ENCODE data around the gene RASA3. TPM values are rescaled to one million over a fixed set of nuclear protein-coding genes. Genes with fewer than 3 reads are reported as not detected.

The RASA3 gene
- total RNA-seq, 1 experiment from 2014 or later, result 0.56 TPM

DNA sequence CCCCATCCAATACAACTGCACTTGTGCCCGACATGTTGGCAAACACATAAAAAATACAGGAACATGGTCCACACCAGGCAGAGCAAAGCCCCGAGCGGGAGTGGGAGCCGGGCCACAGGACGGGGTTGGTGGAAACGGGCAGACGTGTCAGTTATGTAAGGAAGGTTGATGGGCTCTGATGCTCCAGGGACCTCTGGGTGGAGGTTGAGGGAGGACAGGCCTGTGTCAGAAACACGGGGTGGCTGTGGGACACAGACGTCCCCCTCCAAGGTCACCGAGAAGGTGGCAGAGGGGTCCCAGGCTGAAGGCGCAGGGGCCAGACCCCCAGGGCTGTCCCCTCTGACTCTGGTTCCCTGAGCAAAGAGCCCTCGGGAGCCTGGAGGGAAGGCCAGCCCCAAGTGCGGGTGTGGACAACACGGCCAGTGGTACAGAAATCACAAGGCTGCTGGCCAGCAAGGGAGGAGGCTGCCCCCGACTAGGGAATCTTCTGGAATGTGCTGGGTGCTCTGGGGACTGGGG lies 127.2 kb downstream of the RASA3 start:
- no peaks in the 10 kb centered on the region for H4K20me1 ChIP-seq (ENCODE audit: insufficient read depth, low read depth, low read length)
- no peak for DNase-seq
- H3K4me3 ChIP-seq (ENCODE audit: low read length), result no peak overlapping the region
- H3K27ac ChIP-seq (ENCODE audit: low read length), result no peak overlapping the region
- no peaks in the 10 kb centered on the region for H3K36me3 ChIP-seq (ENCODE audit: insufficient read depth, low read length)
- no peaks in the 10 kb centered on the region for H3K79me2 ChIP-seq (ENCODE audit: low read length)
- no peak overlapping the region for H2AFZ ChIP-seq (ENCODE audit: low read length)
- no peaks in the 10 kb centered on the region for H3K27me3 ChIP-seq (ENCODE audit: low read length)
- no peaks in the 10 kb centered on the region for H3K9me3 ChIP-seq (ENCODE audit: low read length)
- no peaks in the 10 kb centered on the region for H3K4me1 ChIP-seq (ENCODE audit: low read length)
- H3K9ac ChIP-seq (ENCODE audit: low read length), result no peak overlapping the region
- H3K4me2 ChIP-seq (ENCODE audit: low read depth, low read length, poor library complexity, severe bottlenecking), result no peak overlapping the region
- H3K9me2 ChIP-seq (replicated peaks; ENCODE audit: insufficient read depth, low read length), result no peaks in the 10 kb centered on the region

DNA sequence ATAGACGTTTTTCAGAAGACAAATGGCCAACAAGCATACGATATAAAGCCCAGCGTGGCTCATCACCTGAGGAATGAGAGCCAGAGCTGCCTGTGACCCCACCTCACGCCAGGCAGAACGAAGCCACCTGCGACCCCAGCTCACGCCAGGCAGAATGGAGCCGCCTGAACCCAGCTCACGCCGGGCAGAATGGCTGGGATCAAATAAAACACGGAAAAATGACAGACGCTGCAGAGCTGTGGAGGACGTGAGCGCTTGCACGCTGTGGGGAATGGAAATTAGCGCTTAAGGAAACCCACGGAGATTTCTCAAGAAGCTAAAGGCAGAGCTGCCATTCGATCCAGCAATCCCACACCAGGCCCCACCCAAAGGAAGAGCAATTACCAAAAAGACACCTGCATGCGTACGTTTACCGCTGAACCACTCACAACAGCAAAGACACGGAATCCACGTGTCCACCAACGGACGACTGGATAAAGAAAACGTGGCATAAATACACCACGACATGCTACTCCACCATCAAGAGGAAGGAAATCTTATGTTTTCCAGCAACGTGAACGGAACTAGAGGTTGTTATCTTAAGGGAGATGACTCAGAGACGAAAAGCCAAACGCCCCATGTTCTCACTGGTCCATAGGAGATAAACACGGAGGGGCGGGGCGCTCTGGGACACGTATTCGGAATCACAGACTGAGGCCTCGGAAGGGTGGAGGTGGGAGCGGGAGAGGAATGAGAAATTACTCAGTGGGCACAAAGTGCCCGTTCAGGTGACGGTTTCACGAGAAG lies 127.8 kb downstream of the RASA3 start:
- no peak overlapping the region for H3K27ac ChIP-seq (ENCODE audit: low read length)
- no peaks in the 10 kb centered on the region for H3K79me2 ChIP-seq (ENCODE audit: low read length)
- no peaks in the 10 kb centered on the region for H3K27me3 ChIP-seq (ENCODE audit: low read length)
- no peak overlapping the region for H3K9ac ChIP-seq (ENCODE audit: low read length)
- no peak overlapping the region for H2AFZ ChIP-seq (ENCODE audit: low read length)
- H3K4me3 ChIP-seq (ENCODE audit: low read length), result no peak overlapping the region
- no peaks in the 10 kb centered on the region for H4K20me1 ChIP-seq (ENCODE audit: insufficient read depth, low read depth, low read length)
- no peaks in the 10 kb centered on the region for H3K9me3 ChIP-seq (ENCODE audit: low read length)
- H3K4me2 ChIP-seq (ENCODE audit: low read depth, low read length, poor library complexity, severe bottlenecking), result no peak overlapping the region
- no peak for DNase-seq
- H3K9me2 ChIP-seq (replicated peaks; ENCODE audit: insufficient read depth, low read length), result no peaks in the 10 kb centered on the region
- H3K4me1 ChIP-seq (ENCODE audit: low read length), result no peaks in the 10 kb centered on the region
- H3K36me3 ChIP-seq (ENCODE audit: insufficient read depth, low read length), result no peaks in the 10 kb centered on the region

DNA sequence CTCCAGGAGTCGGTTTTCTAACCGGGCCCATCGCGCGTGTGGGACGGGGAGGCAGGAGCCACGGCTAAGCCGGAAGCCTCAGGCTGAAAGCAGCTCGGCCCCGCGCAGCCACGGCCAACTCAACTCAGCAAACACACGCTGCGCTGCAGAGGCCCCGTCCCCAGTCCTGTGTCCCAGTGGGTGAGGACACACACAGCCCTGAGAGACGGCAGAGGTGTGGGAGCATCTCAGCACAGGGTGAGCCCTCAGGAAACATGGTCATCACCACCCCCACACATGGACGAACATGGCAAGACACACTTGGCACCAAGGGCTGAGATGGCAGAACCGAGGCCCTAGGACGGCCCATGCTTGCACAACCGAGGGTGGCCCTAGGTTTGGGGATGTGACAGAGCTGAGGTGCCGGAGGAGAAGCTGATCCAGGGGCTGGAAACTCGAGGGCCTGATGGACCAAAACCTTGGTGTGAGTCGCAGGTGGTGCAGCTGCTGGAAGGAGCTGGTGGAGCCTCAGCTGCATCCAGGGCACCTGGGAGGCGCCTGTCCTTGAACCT lies 129.6 kb downstream of the RASA3 start:
- Histone ChIP-seq H3K9me3 (ENCODE audit: low read length) (no peaks in the 10 kb centered on the region), H3K4me2 (ENCODE audit: low read depth, low read length, poor library complexity, severe bottlenecking) (no peak overlapping the region), H2AFZ (ENCODE audit: low read length) (no peak overlapping the region), H3K79me2 (ENCODE audit: low read length) (no peaks in the 10 kb centered on the region), H4K20me1 (ENCODE audit: insufficient read depth, low read depth, low read length) (no peaks in the 10 kb centered on the region), H3K9me2 (replicated peaks; ENCODE audit: insufficient read depth, low read length) (no peaks in the 10 kb centered on the region), H3K27me3 (ENCODE audit: low read length) (no peaks in the 10 kb centered on the region), H3K27ac (ENCODE audit: low read length) (no peak overlapping the region), H3K9ac (ENCODE audit: low read length) (no peak overlapping the region), H3K36me3 (ENCODE audit: insufficient read depth, low read length) (no peaks in the 10 kb centered on the region), H3K4me3 (ENCODE audit: low read length) (no peak overlapping the region), H3K4me1 (ENCODE audit: low read length) (no peaks in the 10 kb centered on the region)
- DNase-seq, result no peak

DNA sequence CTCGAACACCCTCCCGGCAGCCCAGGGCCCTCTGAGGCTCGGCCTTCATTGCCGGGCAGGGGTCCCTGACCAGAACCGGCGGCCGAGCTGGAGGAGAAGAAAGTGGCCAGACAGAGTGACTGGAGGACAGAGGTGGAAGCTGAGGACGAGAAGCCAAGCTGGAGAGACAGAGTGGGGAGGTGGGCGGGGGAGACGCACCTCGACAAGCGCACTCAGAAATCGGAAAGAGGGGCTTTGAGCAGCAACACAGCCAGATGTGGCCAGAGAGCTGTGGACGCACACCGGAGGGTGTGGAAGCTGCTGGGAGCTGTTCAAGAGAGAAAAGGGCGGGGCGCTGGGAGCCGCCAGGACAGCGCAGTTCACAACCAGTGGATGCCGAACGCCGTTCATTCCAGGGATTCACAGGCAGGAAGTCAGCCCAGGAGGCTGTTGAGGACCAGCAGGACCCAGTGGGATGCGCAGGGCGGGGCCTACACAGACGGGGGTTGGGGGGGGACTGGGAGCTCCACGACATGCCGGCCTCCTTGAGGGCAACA lies 130.3 kb downstream of the RASA3 start:
- no peak for DNase-seq
- Histone ChIP-seq H3K4me2 (ENCODE audit: low read depth, low read length, poor library complexity, severe bottlenecking) (no peak overlapping the region), H3K9me2 (replicated peaks; ENCODE audit: insufficient read depth, low read length) (no peaks in the 10 kb centered on the region), H3K4me1 (ENCODE audit: low read length) (no peaks in the 10 kb centered on the region), H3K9me3 (ENCODE audit: low read length) (no peaks in the 10 kb centered on the region), H3K27me3 (ENCODE audit: low read length) (no peaks in the 10 kb centered on the region), H3K36me3 (ENCODE audit: insufficient read depth, low read length) (no peaks in the 10 kb centered on the region), H3K27ac (ENCODE audit: low read length) (no peak overlapping the region), H2AFZ (ENCODE audit: low read length) (no peak overlapping the region), H3K4me3 (ENCODE audit: low read length) (no peak overlapping the region), H3K79me2 (ENCODE audit: low read length) (no peaks in the 10 kb centered on the region), H4K20me1 (ENCODE audit: insufficient read depth, low read depth, low read length) (no peaks in the 10 kb centered on the region), H3K9ac (ENCODE audit: low read length) (no peak overlapping the region)

DNA sequence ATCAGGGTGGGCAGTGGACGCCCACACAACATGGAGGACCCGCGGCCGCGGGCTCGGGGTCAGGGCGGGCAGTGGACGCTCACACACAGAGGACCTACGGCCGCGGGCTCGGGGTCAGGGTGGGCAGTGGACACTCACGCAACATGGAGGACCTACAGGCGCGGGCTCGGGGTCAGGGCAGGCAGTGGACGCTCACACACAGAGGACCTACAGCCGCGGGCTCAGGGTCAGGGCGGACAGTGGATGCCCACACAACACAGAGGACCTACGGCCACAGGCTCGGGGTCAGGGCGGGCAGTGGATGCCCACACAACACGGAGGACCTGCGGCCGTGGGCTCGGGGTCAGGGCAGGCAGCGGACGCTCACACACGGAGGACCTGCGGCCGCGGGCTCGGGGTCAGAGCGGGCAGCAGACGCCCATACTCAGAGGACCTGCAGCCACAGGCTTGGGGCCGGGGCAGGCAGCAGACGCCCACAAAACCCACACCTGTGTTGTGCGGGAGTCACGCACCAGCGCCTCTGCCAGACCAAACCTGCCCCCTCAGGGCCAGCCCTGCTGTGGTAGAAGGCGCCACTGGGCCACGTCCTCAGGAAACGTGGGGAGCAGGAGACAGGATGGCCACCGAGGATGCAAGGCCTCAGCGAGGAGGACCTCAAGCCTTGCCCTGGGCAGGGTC lies 131.0 kb downstream of the RASA3 start:
- H3K9me3 ChIP-seq (ENCODE audit: low read length), result no peaks in the 10 kb centered on the region
- no peaks in the 10 kb centered on the region for H3K79me2 ChIP-seq (ENCODE audit: low read length)
- H4K20me1 ChIP-seq (ENCODE audit: insufficient read depth, low read depth, low read length), result no peaks in the 10 kb centered on the region
- H3K4me2 ChIP-seq (ENCODE audit: low read depth, low read length, poor library complexity, severe bottlenecking), result no peak overlapping the region
- H3K4me3 ChIP-seq (ENCODE audit: low read length), result no peak overlapping the region
- H3K27ac ChIP-seq (ENCODE audit: low read length), result no peak overlapping the region
- H3K27me3 ChIP-seq (ENCODE audit: low read length), result no peaks in the 10 kb centered on the region
- DNase-seq, result no peak
- H3K4me1 ChIP-seq (ENCODE audit: low read length), result no peaks in the 10 kb centered on the region
- no peaks in the 10 kb centered on the region for H3K9me2 ChIP-seq (replicated peaks; ENCODE audit: insufficient read depth, low read length)
- H3K36me3 ChIP-seq (ENCODE audit: insufficient read depth, low read length), result no peaks in the 10 kb centered on the region
- no peak overlapping the region for H2AFZ ChIP-seq (ENCODE audit: low read length)
- H3K9ac ChIP-seq (ENCODE audit: low read length), result no peak overlapping the region

DNA sequence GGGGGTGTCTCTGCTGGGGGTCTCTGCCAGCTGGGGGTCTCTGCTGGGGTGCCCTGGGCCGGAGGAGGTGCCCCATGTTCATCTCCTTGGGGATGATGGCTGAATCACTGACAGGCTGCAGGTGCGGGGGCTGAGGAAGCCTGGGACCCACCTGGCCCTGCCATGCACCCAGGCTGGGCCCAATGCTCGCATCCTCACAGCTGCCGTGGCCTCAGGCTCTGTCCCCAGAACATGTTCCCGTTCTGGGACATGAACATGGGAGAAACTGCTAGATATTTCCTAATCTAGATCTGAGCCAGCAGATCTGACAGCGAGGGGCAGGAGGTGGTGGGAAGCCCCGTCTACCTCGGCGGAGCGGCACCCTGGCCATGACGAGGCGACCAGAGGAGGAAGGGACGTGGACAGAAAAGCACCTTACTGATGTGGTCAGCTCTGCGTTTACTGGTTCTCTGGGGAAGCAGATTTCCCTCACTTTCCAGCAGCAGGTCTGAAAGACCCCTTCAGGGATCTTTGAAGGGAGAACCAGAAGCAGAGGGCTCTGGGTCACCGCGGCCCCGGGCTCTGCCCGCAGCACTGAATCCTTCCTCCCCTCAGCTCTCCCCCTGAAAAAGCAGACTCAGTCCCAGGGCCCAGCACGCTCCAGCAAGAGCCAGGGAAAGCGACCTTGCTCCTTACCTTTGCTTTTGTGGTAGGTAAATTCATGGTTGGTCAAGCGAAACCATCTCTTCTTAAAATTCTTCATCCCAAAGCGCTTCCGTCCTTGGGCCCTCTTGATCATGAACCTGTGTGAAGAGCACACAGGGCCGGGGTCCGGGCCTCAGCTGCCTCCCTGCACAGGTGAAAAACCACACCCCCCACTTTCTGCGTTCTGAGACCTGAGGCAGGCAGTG lies 132.0 kb downstream of the RASA3 start:
- no peak for DNase-seq
- no peak overlapping the region for H3K27ac ChIP-seq (ENCODE audit: low read length)
- H2AFZ ChIP-seq (ENCODE audit: low read length), result no peak overlapping the region
- H3K9ac ChIP-seq (ENCODE audit: low read length), result no peak overlapping the region
- H3K27me3 ChIP-seq (ENCODE audit: low read length), result no peaks in the 10 kb centered on the region
- H3K4me1 ChIP-seq (ENCODE audit: low read length), result no peaks in the 10 kb centered on the region
- no peaks in the 10 kb centered on the region for H3K36me3 ChIP-seq (ENCODE audit: insufficient read depth, low read length)
- no peak overlapping the region for H3K4me2 ChIP-seq (ENCODE audit: low read depth, low read length, poor library complexity, severe bottlenecking)
- H3K79me2 ChIP-seq (ENCODE audit: low read length), result no peaks in the 10 kb centered on the region
- H4K20me1 ChIP-seq (ENCODE audit: insufficient read depth, low read depth, low read length), result no peaks in the 10 kb centered on the region
- no peaks in the 10 kb centered on the region for H3K9me3 ChIP-seq (ENCODE audit: low read length)
- H3K4me3 ChIP-seq (ENCODE audit: low read length), result no peak overlapping the region
- H3K9me2 ChIP-seq (replicated peaks; ENCODE audit: insufficient read depth, low read length), result no peaks in the 10 kb centered on the region

DNA sequence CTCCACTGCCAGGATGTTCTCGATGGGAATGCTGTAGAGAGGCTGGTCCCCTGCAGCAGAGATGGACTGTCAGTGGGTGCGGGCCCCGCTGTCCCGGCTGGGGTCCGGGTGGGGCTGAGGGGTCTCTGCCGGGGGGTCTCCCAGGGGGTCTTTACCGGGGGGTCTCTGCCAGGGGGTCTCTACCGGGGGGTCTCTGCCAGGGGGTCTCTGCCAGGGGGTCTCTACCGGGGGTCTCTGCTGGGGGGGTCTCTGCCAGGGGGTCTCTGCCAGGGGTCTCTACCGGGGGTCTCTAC lies 132.9 kb downstream of the RASA3 start:
- no peaks in the 10 kb centered on the region for H3K36me3 ChIP-seq (ENCODE audit: insufficient read depth, low read length)
- no peaks in the 10 kb centered on the region for H4K20me1 ChIP-seq (ENCODE audit: insufficient read depth, low read depth, low read length)

More for the DNA sequence above, 132.9 kb downstream of the RASA3 start:
- no peak for DNase-seq
- H3K9me3 ChIP-seq (ENCODE audit: low read length), result no peaks in the 10 kb centered on the region
- H3K79me2 ChIP-seq (ENCODE audit: low read length), result no peaks in the 10 kb centered on the region
- H3K4me1 ChIP-seq (ENCODE audit: low read length), result no peaks in the 10 kb centered on the region
- H3K4me3 ChIP-seq (ENCODE audit: low read length), result no peak overlapping the region
- H3K4me2 ChIP-seq (ENCODE audit: low read depth, low read length, poor library complexity, severe bottlenecking), result no peak overlapping the region
- H3K9ac ChIP-seq (ENCODE audit: low read length), result no peak overlapping the region
- H3K9me2 ChIP-seq (replicated peaks; ENCODE audit: insufficient read depth, low read length), result no peaks in the 10 kb centered on the region
- no peak overlapping the region for H3K27ac ChIP-seq (ENCODE audit: low read length)
- H2AFZ ChIP-seq (ENCODE audit: low read length), result no peak overlapping the region
- no peaks in the 10 kb centered on the region for H3K27me3 ChIP-seq (ENCODE audit: low read length)
